Measurements from ENCODE around the gene NHSL2. TPM values are rescaled to one million over a fixed set of nuclear protein-coding genes. Genes with fewer than 3 reads are reported as not detected.

NHSL2 gene
- total and polyA plus RNA-seq, 4 experiments from 2014 or later = 8.1 to 27.2 (median 10.6) TPM

DNA sequence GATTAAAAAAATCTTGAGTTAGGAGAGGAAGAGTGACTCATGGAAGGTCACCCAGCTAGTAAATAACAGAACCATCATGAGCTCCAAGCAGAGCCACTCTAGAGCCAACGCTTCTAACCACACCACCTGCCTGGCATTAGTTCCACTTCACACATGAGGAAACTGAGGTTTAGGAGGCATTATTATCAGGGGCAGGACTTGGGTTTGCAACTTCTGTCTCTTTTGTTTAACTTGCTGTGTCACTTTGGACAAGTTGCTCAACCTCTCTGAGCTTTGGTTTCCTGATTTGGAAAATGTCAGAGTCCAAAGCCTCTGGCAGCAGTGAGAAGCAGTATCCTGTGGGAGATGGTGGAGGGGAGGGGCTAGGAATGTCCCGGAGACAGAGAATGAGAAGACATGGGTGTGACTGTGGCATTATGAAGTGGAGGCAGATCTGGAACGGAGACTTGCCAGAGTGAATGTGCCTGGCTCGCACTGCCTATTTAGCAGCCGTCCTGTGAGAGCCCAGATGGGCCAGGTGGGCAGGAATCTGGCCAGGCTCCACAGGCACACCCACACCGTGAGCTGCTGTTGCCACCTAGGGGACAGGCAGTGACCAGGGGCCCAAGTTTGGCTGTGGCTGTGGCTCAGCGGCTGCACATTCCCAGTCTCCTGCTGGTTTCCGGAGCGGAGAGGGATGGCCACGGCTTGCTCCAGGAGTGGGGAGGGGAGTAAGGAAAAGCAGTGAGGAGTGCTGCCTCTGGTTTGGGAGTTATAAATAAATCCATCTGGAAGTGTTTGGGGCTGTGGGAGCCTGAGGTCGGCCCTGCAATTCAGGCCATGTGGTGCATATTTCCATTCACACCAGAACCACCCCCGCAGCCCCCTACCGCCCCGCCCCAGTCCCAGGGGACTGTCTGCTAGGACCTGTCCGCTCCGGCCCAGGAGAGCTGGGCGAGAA lies 93.4 kb downstream of the NHSL2 start:
- H3K4me1 Mint-ChIP-seq = peaks cover 0 to under 1% (median under 1%) of the 10 kb centered on the region in 4 donors
- ChIA-PET CTCF (ENCODE audit: partially characterized antibody) (interaction anchor here (1.0 kb wide), 1 partner anchor 12 kb away, joined by 3 read pairs; no protein-coding TSS in a partner anchor), POLR2A (ENCODE audit: partially characterized antibody) (no interaction called here)
- peaks cover 0 to under 1% (median 0%) of the 10 kb centered on the region in 8 donors for H3K9me3 Mint-ChIP-seq
- intact Hi-C loops (cut with micrococcal nuclease) = no loop called here
- H3K27ac ChIP-seq (ENCODE audit: low read depth, low read length) = no peak overlapping the region
- peaks cover 3% of the 10 kb centered on the region for H3K4me1 ChIP-seq (ENCODE audit: insufficient read depth, low read length)
- DNase-seq = no peak
- H3K27ac Mint-ChIP-seq = no peak overlapping the region
- no peak overlapping the region for H3K4me3 ChIP-seq (ENCODE audit: low read length in 2 of 2)
- H3K36me3 Mint-ChIP-seq = no peaks in the 10 kb centered on the region
- no peaks in the 10 kb centered on the region for H3K27me3 Mint-ChIP-seq
- H3K9me3 ChIP-seq (ENCODE audit: control insufficient read depth in 1 of 2, low read length in 2 of 2) = no peaks in the 10 kb centered on the region
- H3K27me3 ChIP-seq (ENCODE audit: insufficient read depth, low read length) = no peaks in the 10 kb centered on the region
- H3K36me3 ChIP-seq (ENCODE audit: insufficient read depth, low read length) = no peaks in the 10 kb centered on the region
- no peak overlapping the region for H3K4me3 Mint-ChIP-seq

DNA sequence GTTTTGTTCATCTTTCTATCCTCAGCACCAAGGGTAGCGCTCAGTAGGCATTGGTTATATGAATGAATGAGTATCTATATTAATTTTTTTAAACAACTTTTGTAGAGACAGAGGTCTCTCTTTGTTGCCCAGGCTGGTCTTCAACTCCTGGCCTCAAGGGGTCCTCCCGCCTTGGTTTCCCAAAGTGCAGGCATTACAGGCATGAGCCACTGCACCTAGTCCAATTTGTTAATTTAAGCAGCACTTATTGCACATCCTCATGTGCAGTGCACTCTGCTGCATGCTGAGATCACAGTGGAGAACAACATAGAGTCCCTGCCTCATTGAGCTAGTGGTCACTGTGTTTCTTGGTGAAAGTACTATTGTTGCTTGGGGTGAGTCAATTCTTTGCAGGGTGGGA lies 94.4 kb downstream of the NHSL2 start:
- H3K4me3 ChIP-seq (ENCODE audit: low read length in 2 of 2) = no peak overlapping the region
- Mint-ChIP-seq H3K4me1 (no peaks in the 10 kb centered on the region), H3K4me3 (no peak overlapping the region), H3K27ac (no peak overlapping the region), H3K9me3 (peaks cover 0 to 1% (median 0%) of the 10 kb centered on the region in 8 donors), H3K36me3 (no peaks in the 10 kb centered on the region), H3K27me3 (no peaks in the 10 kb centered on the region)
- ChIA-PET POLR2A (ENCODE audit: partially characterized antibody) (no interaction called here), CTCF (ENCODE audit: partially characterized antibody) (no interaction called here)
- H3K27me3 ChIP-seq (ENCODE audit: insufficient read depth, low read length) = no peaks in the 10 kb centered on the region
- no peak overlapping the region for H3K27ac ChIP-seq (ENCODE audit: low read depth, low read length)
- no peaks in the 10 kb centered on the region for H3K9me3 ChIP-seq (ENCODE audit: control insufficient read depth in 1 of 2, low read length in 2 of 2)
- intact Hi-C loops (cut with micrococcal nuclease) = no loop called here
- DNase-seq = no peak
- no peaks in the 10 kb centered on the region for H3K36me3 ChIP-seq (ENCODE audit: insufficient read depth, low read length)
- no peaks in the 10 kb centered on the region for H3K4me1 ChIP-seq (ENCODE audit: insufficient read depth, low read length)

DNA sequence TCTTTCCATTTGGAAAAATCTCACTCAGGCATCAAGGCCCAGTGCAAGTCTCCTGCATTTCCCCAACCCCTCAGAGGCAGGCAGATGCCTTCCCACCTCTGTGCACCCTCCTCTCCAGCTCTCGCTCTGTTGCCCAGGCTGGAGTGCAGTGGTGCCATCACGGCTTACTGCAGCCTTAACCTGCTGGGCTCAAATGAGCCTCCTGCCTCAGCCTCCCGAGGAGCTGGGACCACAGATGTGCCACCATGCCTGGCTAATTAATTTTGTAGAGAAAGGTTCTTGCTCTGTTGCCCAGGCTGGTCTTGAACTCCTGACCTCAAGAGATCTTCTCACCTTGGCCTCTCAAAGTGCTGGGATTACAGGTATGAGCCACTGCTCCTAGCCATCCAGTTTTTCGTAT lies 95.8 kb downstream of the NHSL2 start:
- no peaks in the 10 kb centered on the region for H3K9me3 ChIP-seq (ENCODE audit: control insufficient read depth in 1 of 2, low read length in 2 of 2)
- Mint-ChIP-seq H3K36me3 (no peaks in the 10 kb centered on the region), H3K4me3 (no peak overlapping the region)

DNA sequence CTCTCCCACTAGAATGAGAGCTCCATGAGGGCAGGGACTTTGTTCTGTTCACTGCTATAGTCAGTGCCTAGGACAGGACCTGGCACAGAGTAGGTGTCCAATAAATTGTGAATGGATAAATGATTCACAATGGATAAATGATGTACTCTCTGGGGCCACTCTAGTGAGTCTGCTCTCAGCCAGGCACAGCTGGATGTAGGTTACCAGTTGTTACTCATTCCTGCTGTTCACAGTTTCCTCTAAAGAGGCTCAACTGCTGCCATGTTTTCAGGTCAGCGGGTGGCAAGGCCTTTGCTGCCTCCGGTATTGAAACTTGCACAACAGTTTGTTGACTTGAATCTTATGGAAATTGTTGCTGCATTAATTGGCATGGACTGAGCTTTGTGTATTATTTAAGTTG lies 99.1 kb downstream of the NHSL2 start:
- H3K27me3 ChIP-seq (ENCODE audit: insufficient read depth, low read length) = no peaks in the 10 kb centered on the region
- no peaks in the 10 kb centered on the region for H3K4me1 Mint-ChIP-seq
- H3K4me1 ChIP-seq (ENCODE audit: insufficient read depth, low read length) = no peaks in the 10 kb centered on the region
- no peaks in the 10 kb centered on the region for H3K36me3 Mint-ChIP-seq
- H3K36me3 ChIP-seq (ENCODE audit: insufficient read depth, low read length) = no peaks in the 10 kb centered on the region
- H3K27ac Mint-ChIP-seq = no peak overlapping the region
- H3K27ac ChIP-seq (ENCODE audit: low read depth, low read length) = no peak overlapping the region
- no peak for DNase-seq
- ChIA-PET POLR2A (ENCODE audit: partially characterized antibody) (no interaction called here), CTCF (ENCODE audit: partially characterized antibody) (no interaction called here)
- no peaks in the 10 kb centered on the region for H3K9me3 ChIP-seq (ENCODE audit: control insufficient read depth in 1 of 2, low read length in 2 of 2)
- no peak overlapping the region for H3K4me3 Mint-ChIP-seq
- H3K27me3 Mint-ChIP-seq = peaks cover 0 to 1% of the 10 kb centered on the region in 2 donors
- intact Hi-C loops (cut with micrococcal nuclease) = no loop called here
- H3K4me3 ChIP-seq (ENCODE audit: low read length in 2 of 2) = no peak overlapping the region
- peaks cover 0 to 3% (median 0%) of the 10 kb centered on the region in 8 donors for H3K9me3 Mint-ChIP-seq

More for the DNA sequence above, 95.8 kb downstream of the NHSL2 start:
- CTCF ChIA-PET (ENCODE audit: partially characterized antibody) = no interaction called here
- intact Hi-C loops (cut with micrococcal nuclease) = no loop called here
- DNase-seq = no peak
- POLR2A ChIA-PET (ENCODE audit: partially characterized antibody) = no interaction called here
- Mint-ChIP-seq H3K27me3 (peaks cover 0 to 1% of the 10 kb centered on the region in 2 donors), H3K27ac (no peak overlapping the region), H3K9me3 (peaks cover 0 to 1% (median 0%) of the 10 kb centered on the region in 8 donors), H3K4me1 (no peaks in the 10 kb centered on the region)
- Histone ChIP-seq H3K27me3 (ENCODE audit: insufficient read depth, low read length) (no peaks in the 10 kb centered on the region), H3K36me3 (ENCODE audit: insufficient read depth, low read length) (no peaks in the 10 kb centered on the region), H3K4me1 (ENCODE audit: insufficient read depth, low read length) (no peaks in the 10 kb centered on the region), H3K27ac (ENCODE audit: low read depth, low read length) (no peak overlapping the region), H3K4me3 (ENCODE audit: low read length in 2 of 2) (no peak overlapping the region)

DNA sequence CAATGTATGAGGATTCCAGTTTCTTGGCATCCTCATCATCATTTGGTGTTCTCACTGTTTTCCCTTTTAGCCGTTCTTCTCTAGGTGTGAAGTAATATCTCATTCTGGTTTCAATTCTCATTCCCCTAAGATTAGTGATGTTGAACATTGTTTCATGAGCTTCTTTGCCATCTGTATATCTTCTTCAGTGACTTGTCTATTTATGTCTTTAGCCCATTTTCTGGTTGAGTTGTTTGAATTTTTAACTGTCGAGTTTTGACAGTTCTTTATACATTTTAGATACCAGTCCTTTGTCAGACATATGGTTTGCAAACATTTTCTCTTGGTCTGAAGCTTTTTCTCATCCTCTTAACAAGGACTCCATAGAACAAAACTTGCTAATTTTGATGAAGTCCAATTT lies 101.1 kb downstream of the NHSL2 start:
- H3K4me1 Mint-ChIP-seq = no peaks in the 10 kb centered on the region
- Histone ChIP-seq H3K4me1 (ENCODE audit: insufficient read depth, low read length) (no peaks in the 10 kb centered on the region), H3K4me3 (ENCODE audit: low read length in 2 of 2) (no peak overlapping the region), H3K9me3 (ENCODE audit: control insufficient read depth in 1 of 2, low read length in 2 of 2) (no peaks in the 10 kb centered on the region), H3K27ac (ENCODE audit: low read depth, low read length) (no peak overlapping the region), H3K36me3 (ENCODE audit: insufficient read depth, low read length) (no peaks in the 10 kb centered on the region), H3K27me3 (ENCODE audit: insufficient read depth, low read length) (no peaks in the 10 kb centered on the region)
- intact Hi-C loops (cut with micrococcal nuclease) = no loop called here
- no peak overlapping the region for H3K4me3 Mint-ChIP-seq
- H3K27me3 Mint-ChIP-seq = peaks cover 0 to 1% of the 10 kb centered on the region in 2 donors
- no peak overlapping the region for H3K27ac Mint-ChIP-seq
- H3K9me3 Mint-ChIP-seq = peaks cover 0 to 3% (median 0%) of the 10 kb centered on the region in 8 donors
- POLR2A ChIA-PET (ENCODE audit: partially characterized antibody) = no interaction called here
- DNase-seq = no peak
- CTCF ChIA-PET (ENCODE audit: partially characterized antibody) = interaction anchor here (1.5 to 4.0 kb wide), 3 partner anchors 10 to 120 kb away, joined by 4 to 15 read pairs (median 15); no protein-coding TSS in a partner anchor
- no peaks in the 10 kb centered on the region for H3K36me3 Mint-ChIP-seq

DNA sequence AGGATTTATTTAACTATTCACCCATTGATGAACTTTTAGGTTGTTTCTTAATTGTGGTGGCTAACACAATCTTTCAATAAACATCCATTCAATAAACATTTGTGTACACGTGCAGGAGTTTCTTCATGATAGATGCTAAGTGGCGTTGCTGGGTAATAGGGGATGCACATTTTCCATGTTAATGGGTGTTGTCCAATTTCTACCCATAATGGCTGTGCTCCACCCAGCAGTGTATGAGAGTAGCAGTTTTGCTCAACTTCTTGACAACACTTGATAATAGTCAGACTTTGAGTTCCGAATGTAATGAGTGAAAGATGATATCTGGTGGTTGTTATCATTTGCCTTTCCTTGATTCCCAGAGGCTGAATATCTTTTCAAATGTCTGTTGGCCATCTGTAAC lies 104.7 kb downstream of the NHSL2 start:
- ChIA-PET POLR2A (ENCODE audit: partially characterized antibody) (interaction anchor here (7.1 kb wide), 1 partner anchor 111 kb away, joined by 48 read pairs; no protein-coding TSS in a partner anchor), CTCF (ENCODE audit: partially characterized antibody) (interaction anchor here (4.0 to 7.0 kb wide), 2 partner anchors 17 to 18 kb away, joined by 15 to 42 read pairs; no protein-coding TSS in a partner anchor)
- H3K27ac ChIP-seq (ENCODE audit: low read depth, low read length) = no peak overlapping the region
- no peak overlapping the region for H3K4me3 ChIP-seq (ENCODE audit: low read length in 2 of 2)
- H3K9me3 Mint-ChIP-seq = peaks cover 0 to 3% (median 0%) of the 10 kb centered on the region in 8 donors
- H3K27me3 Mint-ChIP-seq = peaks cover 0 to 1% of the 10 kb centered on the region in 2 donors
- no peak for DNase-seq
- H3K27me3 ChIP-seq (ENCODE audit: insufficient read depth, low read length) = no peaks in the 10 kb centered on the region
- H3K27ac Mint-ChIP-seq = no peak overlapping the region
- no peak overlapping the region for H3K4me3 Mint-ChIP-seq
- H3K36me3 ChIP-seq (ENCODE audit: insufficient read depth, low read length) = no peaks in the 10 kb centered on the region
- peaks cover 13% of the 10 kb centered on the region for H3K4me1 ChIP-seq (ENCODE audit: insufficient read depth, low read length)
- H3K36me3 Mint-ChIP-seq = no peaks in the 10 kb centered on the region
- H3K9me3 ChIP-seq (ENCODE audit: control insufficient read depth in 1 of 2, low read length in 2 of 2) = no peaks in the 10 kb centered on the region
- peaks cover 2 to 21% (median 12%) of the 10 kb centered on the region in 4 donors for H3K4me1 Mint-ChIP-seq
- intact Hi-C loops (cut with micrococcal nuclease) = no loop called here
